ENCODE data around the gene TPRG1. TPM values are rescaled to one million over a fixed set of nuclear protein-coding genes. Genes with fewer than 3 reads are reported as not detected.

TPRG1 gene
- total RNA-seq, 2 donors from 2014 or later, result 0.69 to 1.3 TPM

GRCh38 chr3:189275852-189276251, 104.1 kb downstream of the TPRG1 start:
- Histone ChIP-seq H3K4me3 (ENCODE audit: low read length) (no peak overlapping the region), H3K27me3 (ENCODE audit: control insufficient read depth, insufficient read depth, low read length, poor library complexity, severe bottlenecking) (peaks cover 78% of the 10 kb centered on the region), H3K27ac (ENCODE audit: low read depth, low read length) (no peak overlapping the region), H3K9me3 (ENCODE audit: control insufficient read depth, low read length) (no peaks in the 10 kb centered on the region), H3K4me1 (ENCODE audit: control insufficient read depth, insufficient read depth, low read length) (no peaks in the 10 kb centered on the region), H3K9ac (ENCODE audit: extremely low read depth, low read length, poor library complexity, severe bottlenecking) (no peak overlapping the region), H3K36me3 (ENCODE audit: control insufficient read depth, insufficient read depth, low read length) (no peaks in the 10 kb centered on the region)
- TF ChIP-seq, protein P1, sequence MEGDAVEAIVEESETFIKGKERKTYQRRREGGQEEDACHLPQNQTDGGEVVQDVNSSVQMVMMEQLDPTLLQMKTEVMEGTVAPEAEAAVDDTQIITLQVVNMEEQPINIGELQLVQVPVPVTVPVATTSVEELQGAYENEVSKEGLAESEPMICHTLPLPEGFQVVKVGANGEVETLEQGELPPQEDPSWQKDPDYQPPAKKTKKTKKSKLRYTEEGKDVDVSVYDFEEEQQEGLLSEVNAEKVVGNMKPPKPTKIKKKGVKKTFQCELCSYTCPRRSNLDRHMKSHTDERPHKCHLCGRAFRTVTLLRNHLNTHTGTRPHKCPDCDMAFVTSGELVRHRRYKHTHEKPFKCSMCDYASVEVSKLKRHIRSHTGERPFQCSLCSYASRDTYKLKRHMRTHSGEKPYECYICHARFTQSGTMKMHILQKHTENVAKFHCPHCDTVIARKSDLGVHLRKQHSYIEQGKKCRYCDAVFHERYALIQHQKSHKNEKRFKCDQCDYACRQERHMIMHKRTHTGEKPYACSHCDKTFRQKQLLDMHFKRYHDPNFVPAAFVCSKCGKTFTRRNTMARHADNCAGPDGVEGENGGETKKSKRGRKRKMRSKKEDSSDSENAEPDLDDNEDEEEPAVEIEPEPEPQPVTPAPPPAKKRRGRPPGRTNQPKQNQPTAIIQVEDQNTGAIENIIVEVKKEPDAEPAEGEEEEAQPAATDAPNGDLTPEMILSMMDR (conservative IDR thresholded peaks at IDR 0.05), result no peak
- H3K4me1 Mint-ChIP-seq, result no peaks in the 10 kb centered on the region
- no peaks in the 10 kb centered on the region for H3K36me3 Mint-ChIP-seq (ENCODE audit: low read depth)
- H3K4me3 Mint-ChIP-seq, result no peak overlapping the region
- no peaks in the 10 kb centered on the region for H3K9me3 Mint-ChIP-seq
- 96 to 100% methylated on average over 2 of the region's 2 CpGs for WGBS, 2 experiments (ENCODE audit: insufficient coverage in 1 of 2, insufficient read length in 1 of 2)
- no peak overlapping the region for H3K27ac Mint-ChIP-seq
- DNase-seq, result no peak
- peaks cover 43% of the 10 kb centered on the region for H3K27me3 Mint-ChIP-seq (ENCODE audit: insufficient read depth)

DNA sequence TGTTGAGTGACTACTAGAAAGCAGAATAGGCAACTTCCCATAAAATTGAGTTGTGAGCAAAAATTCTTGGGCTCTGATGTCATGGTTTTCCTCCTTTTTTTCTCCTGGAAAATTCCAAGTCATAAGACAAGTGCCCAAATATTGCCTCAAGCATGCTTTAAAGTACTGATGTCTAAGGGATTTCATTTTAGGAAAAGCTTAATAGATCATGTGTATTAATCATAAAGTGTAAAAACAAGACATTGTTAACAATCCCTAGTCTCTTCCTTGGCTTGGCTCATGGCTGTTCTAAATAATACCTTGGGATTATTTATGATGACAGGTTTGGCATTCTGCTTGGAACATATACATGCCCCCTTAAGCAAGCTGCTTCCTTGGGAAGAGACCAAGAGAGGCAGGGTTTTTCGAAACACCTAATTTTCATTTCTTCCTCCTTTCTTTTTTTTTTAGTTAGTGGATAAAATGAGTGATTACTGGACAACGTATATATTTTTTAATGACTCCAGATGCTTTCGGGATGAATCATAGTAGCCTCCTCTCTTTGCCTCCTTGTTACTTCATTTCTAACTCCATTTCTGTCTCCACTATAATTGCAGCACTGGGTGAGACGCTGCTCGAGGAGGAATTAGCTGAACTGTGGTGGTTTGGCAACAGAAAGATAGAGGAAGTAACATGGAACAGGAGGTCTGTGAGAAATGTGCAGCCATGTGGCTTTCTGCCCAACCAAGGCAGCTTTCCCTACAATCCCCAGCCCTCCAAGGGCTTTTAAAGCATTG, 104.9 kb downstream of the TPRG1 start:
- no peak overlapping the region for H3K27ac ChIP-seq (ENCODE audit: low read depth, low read length)
- Mint-ChIP-seq H3K27ac (no peak overlapping the region), H3K9me3 (no peaks in the 10 kb centered on the region), H3K4me1 (no peaks in the 10 kb centered on the region), H3K27me3 (ENCODE audit: insufficient read depth) (peaks cover 48% of the 10 kb centered on the region), H3K4me3 (no peak overlapping the region), H3K36me3 (ENCODE audit: low read depth) (no peaks in the 10 kb centered on the region)
- H3K27me3 ChIP-seq (ENCODE audit: control insufficient read depth, insufficient read depth, low read length, poor library complexity, severe bottlenecking), result peaks cover 78% of the 10 kb centered on the region
- TF ChIP-seq, protein P1 (conservative IDR thresholded peaks at IDR 0.05), result no peak
- no peaks in the 10 kb centered on the region for H3K9me3 ChIP-seq (ENCODE audit: control insufficient read depth, low read length)
- 90% methylated on average over 5 of the region's 5 CpGs; no CpG with 5 or more reads in 1 of the 2 experiments for WGBS, 2 experiments (ENCODE audit: insufficient coverage in 1 of 2, insufficient read length in 1 of 2)
- no peaks in the 10 kb centered on the region for H3K36me3 ChIP-seq (ENCODE audit: control insufficient read depth, insufficient read depth, low read length)
- no peak overlapping the region for H3K9ac ChIP-seq (ENCODE audit: extremely low read depth, low read length, poor library complexity, severe bottlenecking)
- no peak for DNase-seq
- no peak overlapping the region for H3K4me3 ChIP-seq (ENCODE audit: low read length)
- no peaks in the 10 kb centered on the region for H3K4me1 ChIP-seq (ENCODE audit: control insufficient read depth, insufficient read depth, low read length)

DNA sequence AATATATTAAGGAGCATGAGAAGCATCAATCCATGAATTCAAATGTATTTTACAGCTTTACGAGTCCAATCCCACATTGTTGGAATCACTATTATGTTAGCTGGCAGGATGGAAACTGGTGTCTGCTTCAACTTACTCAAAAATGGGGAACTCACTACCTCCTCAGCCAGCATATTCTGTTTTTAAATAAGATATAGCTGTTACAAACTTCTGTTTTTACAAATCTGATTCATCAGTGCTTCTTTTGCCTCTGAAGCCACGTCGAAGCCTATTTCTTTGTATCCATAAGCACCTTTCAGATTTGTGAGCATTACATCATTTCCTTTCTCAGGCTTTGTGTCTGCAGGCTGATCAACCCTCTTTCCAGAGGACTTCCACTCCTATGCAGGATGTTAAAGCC, 105.9 kb downstream of the TPRG1 start:
- TF ChIP-seq, protein P1 (conservative IDR thresholded peaks at IDR 0.05), result no peak
- Histone ChIP-seq H3K36me3 (ENCODE audit: control insufficient read depth, insufficient read depth, low read length) (no peaks in the 10 kb centered on the region), H3K4me1 (ENCODE audit: control insufficient read depth, insufficient read depth, low read length) (no peaks in the 10 kb centered on the region), H3K9ac (ENCODE audit: extremely low read depth, low read length, poor library complexity, severe bottlenecking) (no peak overlapping the region), H3K9me3 (ENCODE audit: control insufficient read depth, low read length) (no peaks in the 10 kb centered on the region), H3K27me3 (ENCODE audit: control insufficient read depth, insufficient read depth, low read length, poor library complexity, severe bottlenecking) (peaks cover 86% of the 10 kb centered on the region), H3K4me3 (ENCODE audit: low read length) (no peak overlapping the region), H3K27ac (ENCODE audit: low read depth, low read length) (no peak overlapping the region)
- no peaks in the 10 kb centered on the region for H3K9me3 Mint-ChIP-seq
- H3K4me3 Mint-ChIP-seq, result no peak overlapping the region
- 93% methylated on average over 3 of the region's 3 CpGs for WGBS, 2 experiments (ENCODE audit: insufficient coverage in 1 of 2, insufficient read length in 1 of 2)
- peaks cover 58% of the 10 kb centered on the region for H3K27me3 Mint-ChIP-seq (ENCODE audit: insufficient read depth)
- H3K36me3 Mint-ChIP-seq (ENCODE audit: low read depth), result no peaks in the 10 kb centered on the region
- H3K27ac Mint-ChIP-seq, result no peak overlapping the region
- H3K4me1 Mint-ChIP-seq, result no peaks in the 10 kb centered on the region
- no peak for DNase-seq

Measured in endodermal cell (in vitro differentiated cells).